ENCODE measurements around the gene FCRL6. TPM values are rescaled to one million over a fixed set of nuclear protein-coding genes. Genes with fewer than 3 reads are reported as not detected.

The FCRL6 gene
- total RNA-seq, 1 donor from 2014 or later, result not detected

GRCh38 chr1:159779403-159779851, 22.7 kb upstream of the FCRL6 start:
- H3K27me3 Mint-ChIP-seq, result no peaks in the 10 kb centered on the region
- TF ChIP-seq, protein P1, sequence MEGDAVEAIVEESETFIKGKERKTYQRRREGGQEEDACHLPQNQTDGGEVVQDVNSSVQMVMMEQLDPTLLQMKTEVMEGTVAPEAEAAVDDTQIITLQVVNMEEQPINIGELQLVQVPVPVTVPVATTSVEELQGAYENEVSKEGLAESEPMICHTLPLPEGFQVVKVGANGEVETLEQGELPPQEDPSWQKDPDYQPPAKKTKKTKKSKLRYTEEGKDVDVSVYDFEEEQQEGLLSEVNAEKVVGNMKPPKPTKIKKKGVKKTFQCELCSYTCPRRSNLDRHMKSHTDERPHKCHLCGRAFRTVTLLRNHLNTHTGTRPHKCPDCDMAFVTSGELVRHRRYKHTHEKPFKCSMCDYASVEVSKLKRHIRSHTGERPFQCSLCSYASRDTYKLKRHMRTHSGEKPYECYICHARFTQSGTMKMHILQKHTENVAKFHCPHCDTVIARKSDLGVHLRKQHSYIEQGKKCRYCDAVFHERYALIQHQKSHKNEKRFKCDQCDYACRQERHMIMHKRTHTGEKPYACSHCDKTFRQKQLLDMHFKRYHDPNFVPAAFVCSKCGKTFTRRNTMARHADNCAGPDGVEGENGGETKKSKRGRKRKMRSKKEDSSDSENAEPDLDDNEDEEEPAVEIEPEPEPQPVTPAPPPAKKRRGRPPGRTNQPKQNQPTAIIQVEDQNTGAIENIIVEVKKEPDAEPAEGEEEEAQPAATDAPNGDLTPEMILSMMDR (IDR thresholded peaks at IDR 0.05; ENCODE audit: unreplicated experiment), result no peak
- no peak overlapping the region for H3K27ac Mint-ChIP-seq
- H3K9me3 Mint-ChIP-seq (ENCODE audit: low read depth), result no peaks in the 10 kb centered on the region
- no peaks in the 10 kb centered on the region for H3K36me3 Mint-ChIP-seq (ENCODE audit: insufficient read depth)
- no peak for DNase-seq (ENCODE audit: low spot score, unreplicated experiment)
- peaks cover 2% of the 10 kb centered on the region for H3K4me1 Mint-ChIP-seq (ENCODE audit: low read depth)
- no peak overlapping the region for H3K4me3 Mint-ChIP-seq (ENCODE audit: low read depth)

- H3K4me3 Mint-ChIP-seq (ENCODE audit: low read depth), result peak within 1 kb of the TSS; percentile 78
- H3K9me3 Mint-ChIP-seq (ENCODE audit: low read depth), result no peaks in the 10 kb centered on the region
- peak; percentile 94 for DNase-seq (ENCODE audit: low spot score, unreplicated experiment)
- no peaks in the 10 kb centered on the region for H3K27me3 Mint-ChIP-seq
- peak within 1 kb of the TSS; percentile 22 for H3K27ac Mint-ChIP-seq
- TF ChIP-seq, protein P1 (IDR thresholded peaks at IDR 0.05; ENCODE audit: unreplicated experiment), result peak; percentile 93
- peaks cover 2% of the 10 kb centered on the region for H3K4me1 Mint-ChIP-seq (ENCODE audit: low read depth)
- no peaks in the 10 kb centered on the region for H3K36me3 Mint-ChIP-seq (ENCODE audit: insufficient read depth)
Observed at GRCh38 chr1:159780583-159781582, 21.3 kb upstream of the FCRL6 start, which contains the start of gene DUSP23. DUSP23 (plus strand) TSS chr1:159780962; CDS start chr1:159781101, 139 bp downstream.

DNA sequence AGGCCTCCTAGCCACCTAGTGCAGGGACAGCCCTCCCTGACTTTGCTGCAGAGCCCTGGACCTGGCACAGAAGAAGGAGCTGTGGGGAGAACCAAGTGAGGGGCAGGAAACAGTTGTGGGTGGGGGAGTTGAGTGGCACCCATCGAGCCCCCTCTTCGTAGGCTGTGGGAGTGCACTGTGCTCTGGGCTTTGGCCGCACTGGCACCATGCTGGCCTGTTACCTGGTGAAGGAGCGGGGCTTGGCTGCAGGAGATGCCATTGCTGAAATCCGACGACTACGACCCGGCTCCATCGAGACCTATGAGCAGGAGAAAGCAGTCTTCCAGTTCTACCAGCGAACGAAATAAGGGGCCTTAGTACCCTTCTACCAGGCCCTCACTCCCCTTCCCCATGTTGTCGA, 20.2 kb upstream of the FCRL6 start:
- Mint-ChIP-seq H3K4me1 (ENCODE audit: low read depth) (peaks cover 2% of the 10 kb centered on the region), H3K9me3 (ENCODE audit: low read depth) (no peaks in the 10 kb centered on the region), H3K4me3 (ENCODE audit: low read depth) (peak overlapping the region; percentile 78), H3K27me3 (no peaks in the 10 kb centered on the region), H3K27ac (no peak overlapping the region), H3K36me3 (ENCODE audit: insufficient read depth) (no peaks in the 10 kb centered on the region)
- DNase-seq (ENCODE audit: low spot score, unreplicated experiment), result no peak
- TF ChIP-seq, protein P1 (IDR thresholded peaks at IDR 0.05; ENCODE audit: unreplicated experiment), result no peak

DNA sequence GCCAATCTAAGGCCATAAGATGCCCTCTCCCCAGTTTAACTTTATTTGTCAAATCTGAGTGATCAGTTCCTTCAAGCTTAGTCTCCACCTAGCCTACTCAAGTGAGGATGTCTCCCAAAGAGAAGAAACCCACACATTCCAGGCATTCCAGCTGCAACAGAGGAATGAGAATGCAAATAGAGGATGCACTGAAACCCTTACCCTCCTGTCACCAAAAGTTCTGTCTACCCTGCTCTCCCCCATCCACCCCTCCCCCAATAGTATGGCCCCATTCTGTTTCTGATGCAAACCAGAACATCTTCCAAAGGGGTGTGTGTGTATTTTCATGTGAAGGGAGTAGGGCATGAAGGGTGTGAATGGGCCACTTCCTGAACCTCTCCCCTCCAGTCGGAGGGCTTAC, 18.4 kb upstream of the FCRL6 start:
- H3K36me3 Mint-ChIP-seq (ENCODE audit: insufficient read depth), result no peaks in the 10 kb centered on the region
- H3K4me3 Mint-ChIP-seq (ENCODE audit: low read depth), result no peak overlapping the region
- DNase-seq (ENCODE audit: low spot score, unreplicated experiment), result no peak
- H3K27ac Mint-ChIP-seq, result no peak overlapping the region
- no peaks in the 10 kb centered on the region for H3K9me3 Mint-ChIP-seq (ENCODE audit: low read depth)
- H3K4me1 Mint-ChIP-seq (ENCODE audit: low read depth), result peaks cover 2% of the 10 kb centered on the region
- no peaks in the 10 kb centered on the region for H3K27me3 Mint-ChIP-seq
- TF ChIP-seq, protein P1 (IDR thresholded peaks at IDR 0.05; ENCODE audit: unreplicated experiment), result no peak

GRCh38 chr1:159786465-159786864, 15.7 kb upstream of the FCRL6 start:
- peaks cover 4% of the 10 kb centered on the region for H3K4me1 Mint-ChIP-seq (ENCODE audit: low read depth)
- H3K27ac Mint-ChIP-seq, result no peak overlapping the region
- H3K4me3 Mint-ChIP-seq (ENCODE audit: low read depth), result no peak overlapping the region
- H3K27me3 Mint-ChIP-seq, result peaks cover 4% of the 10 kb centered on the region
- TF ChIP-seq, protein P1 (IDR thresholded peaks at IDR 0.05; ENCODE audit: unreplicated experiment), result no peak
- H3K9me3 Mint-ChIP-seq (ENCODE audit: low read depth), result no peaks in the 10 kb centered on the region
- DNase-seq (ENCODE audit: low spot score, unreplicated experiment), result no peak
- H3K36me3 Mint-ChIP-seq (ENCODE audit: insufficient read depth), result no peaks in the 10 kb centered on the region
